OCI-LY3 (cell line): ENCODE measurements around the gene RSRP1.

Experiments
- CTCF ChIP-seq: fragments of 200-600, 300-600 bp; sonication (generic); IDR thresholded peaks from 2 replicates; pipeline ENCODE4 v1.5.1; 2014; ENCODE audit warnings: antibody characterized with exemption, low read length, low read depth
- EZH2phosphoT487 ChIP-seq: fragments of 200-600 bp; shearing (Covaris generic); IDR thresholded peaks from 2 replicates; pipeline ENCODE4 v1.6.1; 2018; ENCODE audit warnings: antibody characterized with exemption, mixed run types, low read depth

DNA sequence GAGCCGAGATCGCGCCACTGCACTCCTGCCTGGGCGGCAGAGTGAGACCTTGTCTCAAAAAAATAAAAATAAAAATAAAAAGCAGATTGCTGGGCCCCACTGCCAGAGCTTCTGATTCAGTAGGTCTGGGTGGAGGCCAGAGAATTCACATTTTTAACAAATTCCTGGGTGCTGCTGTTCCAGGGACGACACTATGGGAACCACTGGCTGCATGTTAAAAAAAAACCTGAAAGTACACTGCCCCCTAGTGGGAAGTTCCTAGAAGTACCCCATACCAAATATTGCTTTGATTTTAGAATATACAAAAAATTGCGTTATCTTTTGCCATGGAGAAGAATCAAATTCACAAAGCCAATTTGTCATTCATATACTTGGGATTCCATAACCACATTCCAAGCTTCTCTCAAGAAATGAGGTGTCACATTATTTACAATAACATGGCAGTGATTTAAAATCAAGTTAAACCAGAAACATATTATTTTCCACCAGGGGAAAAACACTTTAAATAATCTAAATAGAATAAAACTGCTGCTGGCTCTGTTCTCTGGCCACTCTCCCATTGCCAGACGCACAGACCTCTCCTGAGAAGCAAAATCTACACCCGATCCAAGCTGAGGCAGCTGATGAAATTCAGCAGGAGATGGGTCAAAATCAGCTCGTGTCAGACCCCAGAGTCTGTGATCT is 42.3 kb downstream of the RSRP1 start:
- TF ChIP-seq CTCF (peak; percentile 59), EZH2phosphoT487 (no peak)
